Endodermal cell (in vitro differentiated cells): ENCODE measurements around the gene BAZ2A. TPM values are rescaled to one million over a fixed set of nuclear protein-coding genes. Genes with fewer than 3 reads are reported as not detected.

Experiments
- DNase-seq: peaks from one replicate; pipeline ENCODE4 v3.0.0-alpha.2; 2017
- H3K27ac ChIP-seq: 2 replicates; pipeline ENCODE4 v1.5.1; 2013; ENCODE audit warnings: mild to moderate bottlenecking, low read depth, low read length, moderate library complexity
- H3K27me3 ChIP-seq: 2 replicates; pipeline ENCODE4 v1.6.1; 2013; ENCODE audit warnings: mild to moderate bottlenecking, low read length, moderate library complexity; ENCODE audit not compliant: insufficient read depth, control insufficient read depth, poor library complexity, severe bottlenecking
- H3K36me3 ChIP-seq: 2 replicates; pipeline ENCODE4 v1.7.0; 2013; ENCODE audit warnings: mild to moderate bottlenecking, low read length, moderate library complexity; ENCODE audit not compliant: control insufficient read depth, insufficient read depth
- H3K4me1 ChIP-seq: one replicate; pipeline ENCODE4 v1.7.0; 2013; ENCODE audit warnings: low read length; ENCODE audit not compliant: control insufficient read depth, insufficient read depth
- H3K4me3 ChIP-seq: 2 replicates; pipeline ENCODE4 v1.5.1; 2013; ENCODE audit warnings: mild to moderate bottlenecking, low read length, moderate library complexity
- H3K9ac ChIP-seq: 2 replicates; pipeline ENCODE4 v1.6.1; 2013; ENCODE audit warnings: mild to moderate bottlenecking, low read length, moderate library complexity; ENCODE audit not compliant: poor library complexity, severe bottlenecking; ENCODE audit errors: extremely low read depth
- H3K9me3 ChIP-seq: 2 replicates; pipeline ENCODE4 v1.6.1; 2013; ENCODE audit warnings: mild to moderate bottlenecking, low read length, moderate library complexity; ENCODE audit not compliant: control insufficient read depth
- H3K27ac Mint-ChIP-seq: 2 replicates; pipeline ENCODE4 v1.8.0; 2020; ENCODE audit warnings: mixed read lengths
- H3K27me3 Mint-ChIP-seq: 2 replicates; pipeline ENCODE4 v1.8.0; 2021; ENCODE audit warnings: mild to moderate bottlenecking, mixed read lengths; ENCODE audit not compliant: insufficient read depth
- H3K36me3 Mint-ChIP-seq: 2 replicates; pipeline ENCODE4 v1.8.0; 2020; ENCODE audit warnings: low read depth, mixed read lengths
- H3K4me1 Mint-ChIP-seq: 2 replicates; pipeline ENCODE4 v1.8.0; 2020; ENCODE audit warnings: mixed read lengths
- H3K4me3 Mint-ChIP-seq: 2 replicates; pipeline ENCODE4 v1.8.0; 2020; ENCODE audit warnings: mild to moderate bottlenecking, moderate library complexity, mixed read lengths
- H3K9me3 Mint-ChIP-seq: 2 replicates; pipeline ENCODE4 v1.8.0; 2020; ENCODE audit warnings: mild to moderate bottlenecking, mixed read lengths
- WGBS, 2 experiments: methylation state at CpG; one replicate each; pipeline versions ENCODE4 v1.1.5 to v1.1.7; 2013; ENCODE audit warnings: missing lambda C conversion rate in 2 of 2, mixed read lengths in 1 of 2; ENCODE audit not compliant: insufficient coverage in 1 of 2, insufficient read length in 1 of 2; 5-methylcytosine and 5-hydroxymethylcytosine counted together
- total RNA-seq, 2 donors: library from RNA; stranded (reverse); fragmentation: NEBNext Ultra II Directional in 1 of 2; extraction: Animal tissue kit (Norgen Biotek cat#: 25700) in 1 of 2; gene quantifications; 2 replicates in 1 of 2; 3 replicates in 1 of 2; pipeline ENCODE4 v1.2.1, GENCODE V29; 2021
- TF ChIP-seq, protein P1 (sequence below): fragments of 200-600 bp; sonication (generic); conservative IDR thresholded peaks from 2 replicates; pipeline ENCODE4 v1.5.0; 2021; ENCODE audit warnings: antibody characterized with exemption, mild to moderate bottlenecking

Gene BAZ2A
- total RNA-seq, 2 donors from 2014 or later, result 125 to 137 TPM

DNA sequence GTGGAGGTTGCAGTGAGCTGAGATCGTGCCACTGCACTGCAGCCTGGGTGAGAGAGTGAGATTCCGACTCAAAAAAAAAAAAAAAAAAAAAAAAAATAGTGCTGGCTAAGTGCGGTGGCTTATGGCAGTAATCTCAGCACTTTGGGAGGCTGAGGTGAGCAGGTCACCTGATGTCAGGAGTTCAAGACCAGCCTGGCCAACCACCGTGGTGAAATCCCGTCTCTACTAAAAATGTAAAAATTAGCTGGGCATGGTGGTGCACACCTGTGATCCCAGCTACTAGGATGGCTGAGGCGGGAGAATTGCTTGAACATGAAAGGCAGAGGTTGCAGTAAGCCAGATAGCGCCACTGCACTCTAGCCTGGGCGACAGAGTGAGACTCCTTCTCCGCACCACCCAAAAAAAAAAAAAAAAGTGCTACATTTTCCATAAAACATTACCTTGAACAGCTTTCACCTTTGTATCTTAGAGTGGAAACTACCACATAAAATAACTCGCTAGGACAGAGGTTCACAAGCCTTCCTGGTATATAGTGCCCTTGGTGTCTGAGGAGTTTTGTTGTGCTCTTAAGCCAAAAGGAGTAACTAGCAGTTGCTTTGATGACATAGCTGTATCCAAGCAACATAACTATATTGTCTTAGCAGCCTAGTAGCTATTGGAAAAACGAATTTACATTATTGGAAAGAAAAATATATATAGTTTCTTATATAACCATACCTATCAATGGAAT is 46.9 kb upstream of the BAZ2A start:
- Histone ChIP-seq H3K4me1 (no peaks in the 10 kb centered on the region), H3K9ac (no peak overlapping the region), H3K36me3 (peaks cover 70% of the 10 kb centered on the region), H3K27ac (no peak overlapping the region), H3K27me3 (no peaks in the 10 kb centered on the region), H3K4me3 (no peak overlapping the region), H3K9me3 (no peaks in the 10 kb centered on the region)
- Mint-ChIP-seq H3K9me3 (no peaks in the 10 kb centered on the region), H3K36me3 (peaks cover 54% of the 10 kb centered on the region), H3K27ac (no peak overlapping the region), H3K27me3 (no peaks in the 10 kb centered on the region), H3K4me1 (peaks cover 2% of the 10 kb centered on the region), H3K4me3 (no peak overlapping the region)
- TF ChIP-seq, protein P1, sequence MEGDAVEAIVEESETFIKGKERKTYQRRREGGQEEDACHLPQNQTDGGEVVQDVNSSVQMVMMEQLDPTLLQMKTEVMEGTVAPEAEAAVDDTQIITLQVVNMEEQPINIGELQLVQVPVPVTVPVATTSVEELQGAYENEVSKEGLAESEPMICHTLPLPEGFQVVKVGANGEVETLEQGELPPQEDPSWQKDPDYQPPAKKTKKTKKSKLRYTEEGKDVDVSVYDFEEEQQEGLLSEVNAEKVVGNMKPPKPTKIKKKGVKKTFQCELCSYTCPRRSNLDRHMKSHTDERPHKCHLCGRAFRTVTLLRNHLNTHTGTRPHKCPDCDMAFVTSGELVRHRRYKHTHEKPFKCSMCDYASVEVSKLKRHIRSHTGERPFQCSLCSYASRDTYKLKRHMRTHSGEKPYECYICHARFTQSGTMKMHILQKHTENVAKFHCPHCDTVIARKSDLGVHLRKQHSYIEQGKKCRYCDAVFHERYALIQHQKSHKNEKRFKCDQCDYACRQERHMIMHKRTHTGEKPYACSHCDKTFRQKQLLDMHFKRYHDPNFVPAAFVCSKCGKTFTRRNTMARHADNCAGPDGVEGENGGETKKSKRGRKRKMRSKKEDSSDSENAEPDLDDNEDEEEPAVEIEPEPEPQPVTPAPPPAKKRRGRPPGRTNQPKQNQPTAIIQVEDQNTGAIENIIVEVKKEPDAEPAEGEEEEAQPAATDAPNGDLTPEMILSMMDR, result no peak
- 88 to 91% methylated on average over 6 to 10 of the region's 11 CpGs for WGBS, 2 experiments
- DNase-seq, result peak; percentile 36

DNA sequence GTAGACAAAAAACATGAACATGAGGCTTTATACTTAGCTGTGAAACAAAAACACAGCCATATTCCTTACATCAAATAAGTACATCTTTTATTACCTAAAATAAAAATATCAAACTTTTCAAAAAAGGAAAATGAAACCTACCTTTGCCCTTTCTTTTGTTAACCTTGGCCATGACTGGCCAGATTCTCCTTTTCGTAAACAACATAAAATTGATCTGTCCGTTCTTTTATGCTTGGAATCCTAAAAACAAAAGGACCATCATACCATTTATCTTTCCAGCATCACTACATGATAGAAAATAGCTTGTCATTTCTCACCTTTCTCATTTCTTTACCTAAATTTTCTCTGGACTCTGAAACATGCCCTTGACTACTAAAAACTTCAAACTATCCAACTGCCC is 41.5 kb upstream of the BAZ2A start:
- TF ChIP-seq, protein P1, result no peak
- Histone ChIP-seq H3K9me3 (no peaks in the 10 kb centered on the region), H3K27ac (no peak overlapping the region), H3K27me3 (no peaks in the 10 kb centered on the region), H3K36me3 (peaks cover 81% of the 10 kb centered on the region), H3K4me3 (no peak overlapping the region), H3K9ac (no peak overlapping the region), H3K4me1 (no peaks in the 10 kb centered on the region)
- no peaks in the 10 kb centered on the region for H3K9me3 Mint-ChIP-seq
- WGBS, 2 experiments, result 90 to 93% methylated on average over 2 of the region's 2 CpGs
- H3K4me1 Mint-ChIP-seq, result peaks cover 2% of the 10 kb centered on the region
- no peak overlapping the region for H3K4me3 Mint-ChIP-seq
- no peak overlapping the region for H3K27ac Mint-ChIP-seq
- no peak for DNase-seq
- peaks cover 70% of the 10 kb centered on the region for H3K36me3 Mint-ChIP-seq
- no peaks in the 10 kb centered on the region for H3K27me3 Mint-ChIP-seq

DNA sequence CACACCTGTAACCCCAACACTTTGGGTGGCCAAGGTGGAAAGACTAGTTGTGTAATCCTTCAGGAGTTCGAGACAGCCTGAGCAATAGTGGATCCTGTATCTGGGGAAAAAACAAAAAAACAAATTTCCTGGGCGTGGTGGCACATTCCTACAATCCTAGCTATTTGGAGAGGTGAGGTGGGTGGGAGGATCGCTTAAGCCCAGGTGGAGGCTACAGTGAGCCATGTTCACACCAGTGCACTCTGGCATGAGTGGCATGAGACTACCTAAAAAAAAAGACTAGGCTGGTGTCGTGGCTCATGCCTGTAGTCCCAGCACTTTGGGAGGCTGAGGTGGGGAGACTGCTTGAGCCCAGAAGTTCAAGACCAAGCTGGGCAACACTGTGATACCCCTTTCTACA is 40.7 kb upstream of the BAZ2A start:
- Histone ChIP-seq H3K4me3 (no peak overlapping the region), H3K9me3 (no peaks in the 10 kb centered on the region), H3K36me3 (peaks cover 85% of the 10 kb centered on the region), H3K4me1 (no peaks in the 10 kb centered on the region), H3K9ac (no peak overlapping the region), H3K27me3 (no peaks in the 10 kb centered on the region), H3K27ac (no peak overlapping the region)
- peak; percentile 18 for DNase-seq
- TF ChIP-seq, protein P1, result no peak
- WGBS, 2 experiments, result 92 to 100% methylated on average over 2 to 4 of the region's 4 CpGs
- Mint-ChIP-seq H3K27ac (peak overlapping the region; percentile 35), H3K4me1 (peaks cover 2% of the 10 kb centered on the region), H3K36me3 (peaks cover 74% of the 10 kb centered on the region), H3K9me3 (no peaks in the 10 kb centered on the region), H3K4me3 (no peak overlapping the region), H3K27me3 (no peaks in the 10 kb centered on the region)
